HG03039 (cell line): ENCODE results near the gene SYNGAP1.
A peak's percentile ranks its signal among the peaks of the same experiment; 100 is the strongest.

Experiments used
- ATAC-seq: cut with Tn5 transposase; IDR thresholded peaks from one replicate; pipeline ENCODE4 v1.9.1; 2021; ENCODE audit warnings: mild to moderate bottlenecking, moderate library complexity; ENCODE audit not compliant: unreplicated experiment

Gene SYNGAP1

DNA sequence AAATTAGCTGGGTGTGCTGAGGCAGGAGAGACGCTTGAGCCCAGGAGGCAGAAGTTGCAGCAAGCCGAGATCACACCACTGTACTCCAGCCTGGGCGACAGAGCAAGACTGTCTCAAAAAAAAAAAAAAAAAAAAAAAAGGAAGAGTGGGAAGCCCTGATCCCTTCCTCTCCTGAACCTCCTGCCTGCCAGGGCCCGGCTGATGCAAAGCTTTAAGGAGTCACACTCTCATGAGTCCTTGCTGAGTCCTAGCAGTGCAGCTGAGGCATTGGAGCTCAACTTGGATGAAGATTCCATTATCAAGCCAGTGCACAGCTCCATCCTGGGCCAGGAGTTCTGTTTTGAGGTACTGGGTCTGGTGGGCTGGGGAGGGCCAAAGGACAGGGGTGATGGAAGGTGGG, 15.1 kb downstream of the SYNGAP1 start:
- ATAC-seq: no peak

DNA sequence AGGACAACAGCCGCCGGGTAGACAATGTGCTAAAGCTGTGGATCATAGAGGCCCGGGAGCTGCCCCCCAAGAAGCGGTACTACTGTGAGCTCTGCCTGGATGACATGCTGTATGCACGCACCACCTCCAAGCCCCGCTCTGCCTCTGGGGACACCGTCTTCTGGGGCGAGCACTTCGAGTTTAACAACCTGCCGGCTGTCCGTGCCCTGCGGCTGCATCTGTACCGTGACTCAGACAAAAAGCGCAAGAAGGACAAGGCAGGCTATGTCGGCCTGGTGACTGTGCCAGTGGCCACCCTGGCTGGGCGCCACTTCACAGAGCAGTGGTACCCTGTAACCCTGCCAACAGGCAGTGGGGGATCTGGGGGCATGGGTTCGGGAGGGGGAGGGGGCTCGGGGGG, 17.8 kb downstream of the SYNGAP1 start:
- ATAC-seq: no peak

DNA sequence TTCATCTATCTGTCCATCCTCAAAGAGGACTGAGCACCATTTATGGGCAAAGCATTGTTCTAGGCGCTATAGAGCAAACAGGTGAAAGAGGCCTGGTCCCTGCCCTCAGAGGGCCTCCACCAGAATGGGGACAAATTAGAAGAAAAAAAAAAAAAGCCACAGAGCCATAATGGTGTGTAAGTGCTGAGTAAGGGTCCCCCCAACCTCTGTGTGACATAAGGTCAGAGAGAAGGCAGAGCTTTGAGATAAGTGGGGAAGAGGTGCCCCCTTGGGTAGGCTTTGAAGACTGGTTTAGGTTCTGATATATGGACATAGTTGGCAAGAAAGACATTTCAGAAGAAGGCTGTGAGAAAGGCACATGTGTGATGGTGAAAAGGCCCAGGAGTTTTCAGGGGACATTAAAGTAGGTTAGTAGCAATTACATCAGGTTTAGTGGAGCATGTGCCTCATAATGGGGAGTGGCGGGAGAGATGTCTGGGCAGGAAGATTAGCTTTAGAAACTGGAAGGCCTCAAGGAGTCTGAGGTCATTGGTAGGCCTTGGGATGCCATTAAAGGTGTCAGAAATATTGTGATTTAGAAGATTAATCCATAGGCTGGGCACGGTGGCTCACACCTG, 19.2 kb downstream of the SYNGAP1 start:
- no peak for ATAC-seq

DNA sequence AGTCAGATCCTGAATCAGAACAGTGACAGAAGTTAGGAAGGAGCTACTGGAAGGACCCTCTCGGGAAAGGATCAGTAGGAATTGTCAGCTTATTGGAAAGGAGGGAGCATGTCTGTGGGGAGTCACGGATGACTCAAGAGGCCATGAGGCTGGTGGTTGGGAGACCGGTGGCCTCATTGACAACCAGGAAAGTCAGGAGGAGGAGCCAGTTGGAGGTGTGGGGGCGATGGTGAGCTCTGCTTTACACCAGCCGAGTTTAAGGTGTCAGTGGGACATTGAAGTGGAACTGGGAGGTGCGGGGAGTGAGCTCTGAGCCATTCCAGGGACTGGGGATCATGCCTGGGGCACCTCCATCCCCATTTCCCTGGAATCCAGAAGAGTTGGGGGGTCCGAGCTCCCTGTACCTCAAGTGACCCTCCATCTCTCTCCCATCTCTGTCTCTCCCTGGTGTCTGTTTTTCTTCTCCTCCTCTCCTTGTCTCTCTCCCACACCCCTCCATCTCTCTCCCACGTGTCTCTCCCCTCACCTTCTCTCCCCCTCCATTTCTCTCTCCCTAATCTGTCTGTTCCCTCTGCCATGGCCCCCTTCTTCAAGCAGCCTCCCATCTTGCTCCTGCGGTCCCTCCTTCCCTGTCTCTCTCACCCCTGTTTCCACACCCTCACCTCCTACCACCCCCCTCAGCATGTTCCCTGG, 20.2 kb downstream of the SYNGAP1 start:
- no peak for ATAC-seq

DNA sequence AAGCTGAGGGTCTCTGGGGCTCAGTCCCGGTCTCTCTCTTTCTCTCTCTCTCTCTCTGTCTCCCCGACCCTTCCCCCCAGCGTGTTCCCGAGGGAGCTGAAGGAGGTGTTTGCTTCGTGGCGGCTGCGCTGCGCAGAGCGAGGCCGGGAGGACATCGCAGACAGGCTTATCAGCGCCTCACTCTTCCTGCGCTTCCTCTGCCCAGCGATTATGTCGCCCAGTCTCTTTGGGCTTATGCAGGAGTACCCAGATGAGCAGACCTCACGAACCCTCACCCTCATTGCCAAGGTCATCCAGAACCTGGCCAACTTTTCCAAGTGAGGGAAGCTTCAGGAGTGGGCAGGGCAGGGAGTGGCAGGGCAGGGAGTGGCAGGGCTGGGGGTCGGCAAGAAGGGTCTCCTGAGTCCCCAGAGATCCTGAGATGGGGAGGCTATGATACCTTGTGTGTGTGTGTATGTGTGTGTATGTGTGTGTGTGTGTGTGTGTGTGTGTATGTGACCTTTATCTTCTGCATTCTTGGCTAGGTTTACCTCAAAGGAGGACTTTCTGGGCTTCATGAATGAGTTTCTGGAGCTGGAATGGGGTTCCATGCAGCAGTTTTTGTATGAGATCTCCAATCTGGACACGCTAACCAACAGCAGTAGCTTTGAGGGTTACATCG, 20.9 kb downstream of the SYNGAP1 start:
- no peak for ATAC-seq

DNA sequence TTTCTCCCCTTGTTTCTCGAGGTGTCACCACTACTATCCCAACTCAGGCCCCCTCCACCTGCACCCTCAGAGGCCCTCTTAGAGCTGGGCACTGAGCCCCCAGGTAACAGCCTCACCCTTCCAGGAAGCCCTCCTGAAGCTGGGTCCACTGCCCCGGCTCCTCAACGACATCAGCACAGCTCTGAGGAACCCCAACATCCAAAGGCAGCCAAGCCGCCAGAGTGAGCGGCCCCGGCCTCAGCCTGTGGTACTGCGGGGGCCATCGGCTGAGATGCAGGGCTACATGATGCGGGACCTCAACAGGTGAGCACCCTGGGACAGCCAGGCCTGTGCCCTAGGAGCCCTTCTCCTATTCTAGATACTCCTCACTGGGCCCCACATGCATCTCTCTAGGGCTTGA, 21.6 kb downstream of the SYNGAP1 start:
- ATAC-seq: no peak

DNA sequence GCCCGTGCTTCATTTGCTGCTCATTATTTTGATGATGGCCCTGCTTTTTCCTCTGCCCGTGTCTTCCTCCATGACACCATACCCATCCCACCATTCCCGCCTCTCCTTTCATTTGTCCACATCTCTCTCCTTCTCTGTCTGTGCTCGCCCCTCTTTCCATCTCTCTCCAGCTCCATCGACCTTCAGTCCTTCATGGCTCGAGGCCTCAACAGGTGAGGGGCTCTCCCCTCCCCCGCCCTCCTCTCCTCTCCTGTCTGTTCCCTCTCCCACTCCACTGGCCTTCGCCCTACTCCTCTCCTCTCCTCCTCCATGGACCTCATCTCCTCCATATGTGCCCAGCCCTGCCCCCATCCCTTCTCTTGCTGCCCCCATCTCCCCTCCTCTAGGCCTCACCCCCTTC, 22.4 kb downstream of the SYNGAP1 start:
- ATAC-seq: no peak

DNA sequence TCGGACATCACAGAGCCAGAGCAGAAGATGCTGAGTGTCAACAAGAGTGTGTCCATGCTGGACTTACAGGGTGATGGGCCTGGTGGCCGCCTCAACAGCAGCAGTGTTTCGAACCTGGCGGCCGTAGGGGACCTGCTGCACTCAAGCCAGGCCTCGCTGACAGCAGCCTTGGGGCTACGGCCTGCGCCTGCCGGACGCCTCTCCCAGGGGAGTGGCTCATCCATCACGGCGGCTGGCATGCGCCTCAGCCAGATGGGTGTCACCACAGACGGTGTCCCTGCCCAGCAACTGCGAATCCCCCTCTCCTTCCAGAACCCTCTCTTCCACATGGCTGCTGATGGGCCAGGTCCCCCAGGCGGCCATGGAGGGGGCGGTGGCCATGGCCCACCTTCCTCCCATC, 23.2 kb downstream of the SYNGAP1 start:
- no peak for ATAC-seq

DNA sequence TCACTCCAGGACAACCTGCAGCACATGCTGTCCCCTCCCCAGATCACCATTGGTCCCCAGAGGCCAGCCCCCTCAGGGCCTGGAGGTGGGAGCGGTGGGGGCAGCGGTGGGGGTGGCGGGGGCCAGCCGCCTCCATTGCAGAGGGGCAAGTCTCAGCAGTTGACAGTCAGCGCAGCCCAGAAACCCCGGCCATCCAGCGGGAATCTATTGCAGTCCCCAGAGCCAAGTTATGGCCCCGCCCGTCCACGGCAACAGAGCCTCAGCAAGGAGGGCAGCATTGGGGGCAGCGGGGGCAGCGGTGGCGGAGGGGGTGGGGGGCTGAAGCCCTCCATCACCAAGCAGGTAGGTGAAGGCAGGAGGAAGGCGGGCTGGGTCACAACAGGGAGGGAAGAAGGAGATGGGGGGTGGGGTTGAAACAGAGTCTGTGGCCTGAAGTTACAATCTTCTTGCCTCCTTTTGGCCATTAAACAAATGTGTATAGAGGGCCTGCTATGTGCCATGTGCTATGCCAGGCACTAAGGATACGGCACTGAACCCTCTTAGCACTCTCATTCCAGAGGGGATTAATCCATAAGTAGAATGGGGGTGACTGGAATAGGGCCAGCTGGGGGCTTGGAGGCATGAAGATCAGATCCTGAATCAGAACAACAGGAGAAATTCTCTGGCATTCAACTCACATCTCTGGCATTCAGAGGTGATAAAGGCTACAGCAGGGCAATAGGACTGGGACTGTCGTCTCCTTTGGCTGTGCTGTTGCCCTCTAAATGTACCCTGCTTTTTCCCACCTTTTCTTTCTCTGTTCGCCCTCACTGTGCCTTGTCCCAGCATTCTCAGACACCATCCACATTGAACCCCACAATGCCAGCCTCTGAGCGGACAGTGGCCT, 24.0 kb downstream of the SYNGAP1 start:
- ATAC-seq: no peak

DNA sequence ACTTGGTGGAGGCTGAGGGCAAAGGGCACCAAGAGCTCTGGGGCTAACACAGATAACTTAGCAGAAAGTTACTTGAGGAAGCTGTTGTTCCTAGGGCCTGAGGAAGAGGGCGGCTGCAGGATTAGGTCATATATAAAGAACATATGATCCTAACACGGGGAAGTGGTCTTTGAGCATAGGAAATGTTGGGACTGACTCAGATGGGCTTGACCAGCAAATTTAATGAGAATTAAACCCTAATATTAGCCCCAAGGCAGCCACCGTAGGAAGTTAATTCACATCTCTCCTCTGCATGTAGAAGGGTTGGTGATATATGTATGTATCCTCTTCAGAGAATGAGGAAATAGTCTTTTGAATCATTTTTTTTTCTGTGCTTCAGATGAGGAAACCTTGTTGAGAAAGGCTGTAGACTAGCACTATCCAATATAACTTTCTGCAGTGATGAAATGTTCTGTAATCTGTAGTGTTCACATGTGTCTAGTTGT, 25.3 kb downstream of the SYNGAP1 start:
- ATAC-seq: no peak

DNA sequence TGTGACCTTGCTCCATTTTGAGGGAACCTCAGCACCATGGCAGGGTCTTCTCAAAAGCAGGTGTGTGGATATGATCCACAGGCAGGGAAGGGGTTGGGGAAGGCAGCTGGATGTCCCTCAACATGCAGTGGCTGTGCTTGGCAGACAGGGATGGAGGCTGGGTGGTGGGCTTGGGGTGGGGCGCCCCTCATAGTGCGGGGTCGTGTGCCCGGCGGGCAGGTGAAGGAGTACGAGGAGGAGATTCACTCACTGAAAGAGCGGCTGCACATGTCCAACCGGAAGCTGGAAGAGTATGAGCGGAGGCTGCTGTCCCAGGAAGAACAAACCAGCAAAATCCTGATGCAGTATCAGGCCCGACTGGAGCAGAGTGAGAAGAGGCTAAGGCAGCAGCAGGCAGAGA, 26.5 kb downstream of the SYNGAP1 start:
- ATAC-seq: no peak

DNA sequence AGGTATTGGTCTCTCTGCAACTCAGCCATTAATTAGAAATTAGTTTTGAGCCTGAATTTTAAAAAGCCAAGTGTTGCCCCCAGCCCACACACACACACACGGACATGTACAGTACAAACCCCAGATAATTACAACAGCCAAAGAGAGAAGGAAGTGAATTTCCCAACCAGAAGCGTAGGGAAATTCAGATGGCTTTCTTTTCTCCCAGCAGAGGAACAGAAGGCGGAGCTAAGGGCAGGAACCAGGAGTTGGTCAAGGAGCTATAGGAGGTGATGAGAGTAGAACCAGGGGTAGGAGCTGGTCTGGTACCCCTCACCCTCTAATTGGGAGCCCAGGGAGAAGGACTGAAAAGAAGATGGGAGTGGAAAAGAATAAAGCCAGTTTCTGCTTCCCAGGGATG, 30.6 kb downstream of the SYNGAP1 start:
- no peak for ATAC-seq

DNA sequence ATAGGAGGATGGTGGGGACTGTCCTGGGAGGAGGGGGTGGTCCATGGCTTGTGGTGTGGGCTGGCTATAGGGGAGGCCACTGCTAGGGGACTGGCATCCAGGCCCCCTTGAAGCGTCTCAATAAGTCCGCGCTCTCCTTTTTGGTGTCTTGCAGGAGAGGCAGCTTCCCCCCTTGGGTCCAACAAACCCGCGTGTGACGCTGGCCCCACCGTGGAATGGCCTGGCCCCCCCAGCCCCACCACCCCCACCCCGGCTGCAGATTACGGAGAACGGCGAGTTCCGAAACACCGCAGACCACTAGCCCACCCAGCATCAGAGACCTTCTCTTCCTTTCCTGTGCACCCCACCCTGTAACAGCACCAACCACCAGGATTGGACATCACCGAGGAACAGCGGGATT, 31.7 kb downstream of the SYNGAP1 start:
- no peak for ATAC-seq

DNA sequence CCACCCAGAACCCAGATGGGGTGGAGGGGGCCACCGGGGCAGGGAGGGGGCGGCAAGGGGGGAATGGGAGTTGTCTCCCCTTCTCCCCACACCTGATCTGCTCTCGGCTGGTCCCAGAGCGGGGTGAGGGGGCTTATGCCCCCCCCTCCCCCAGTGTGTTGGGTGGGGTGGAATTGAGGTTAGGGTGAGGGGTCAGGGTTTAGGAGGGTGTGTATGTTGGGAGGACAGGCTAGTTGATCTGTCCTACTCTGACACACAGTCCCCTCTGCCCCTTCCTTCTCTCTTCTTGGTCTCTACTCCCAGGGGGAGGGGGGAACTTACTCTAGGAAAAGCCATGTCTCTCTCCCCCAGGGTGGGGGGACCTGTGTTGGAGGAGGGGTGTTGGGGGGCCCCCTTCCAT, 32.6 kb downstream of the SYNGAP1 start:
- ATAC-seq: no peak

DNA sequence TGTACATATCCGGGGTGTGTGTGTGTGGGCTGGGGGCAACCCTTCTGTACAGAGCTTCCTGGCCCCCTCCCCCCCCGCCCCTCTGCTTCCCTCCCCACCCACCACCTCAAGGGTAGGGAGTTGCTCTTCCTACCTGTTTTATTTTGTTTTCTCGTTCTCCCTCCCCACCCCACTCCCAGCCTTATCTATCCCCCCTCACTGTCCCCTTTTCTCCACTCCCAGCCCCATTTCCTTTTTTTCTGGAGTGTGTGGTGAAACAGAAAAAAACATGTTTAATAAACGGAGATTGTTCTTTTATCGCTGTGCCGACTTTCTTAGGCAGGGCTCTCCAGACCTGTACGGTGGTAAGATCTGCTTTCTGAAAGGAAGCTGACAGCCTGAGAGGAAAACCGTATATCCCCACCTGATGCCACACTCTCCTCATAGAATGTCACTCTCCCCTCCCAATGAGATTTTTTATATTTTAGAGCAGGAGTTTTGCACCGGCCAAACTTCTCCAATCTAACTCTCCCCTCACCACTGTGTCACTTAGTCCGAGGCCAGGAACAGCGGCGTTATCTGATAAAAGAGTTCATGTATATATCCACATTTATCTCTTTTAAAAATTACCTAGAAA, 33.6 kb downstream of the SYNGAP1 start:
- no peak for ATAC-seq

DNA sequence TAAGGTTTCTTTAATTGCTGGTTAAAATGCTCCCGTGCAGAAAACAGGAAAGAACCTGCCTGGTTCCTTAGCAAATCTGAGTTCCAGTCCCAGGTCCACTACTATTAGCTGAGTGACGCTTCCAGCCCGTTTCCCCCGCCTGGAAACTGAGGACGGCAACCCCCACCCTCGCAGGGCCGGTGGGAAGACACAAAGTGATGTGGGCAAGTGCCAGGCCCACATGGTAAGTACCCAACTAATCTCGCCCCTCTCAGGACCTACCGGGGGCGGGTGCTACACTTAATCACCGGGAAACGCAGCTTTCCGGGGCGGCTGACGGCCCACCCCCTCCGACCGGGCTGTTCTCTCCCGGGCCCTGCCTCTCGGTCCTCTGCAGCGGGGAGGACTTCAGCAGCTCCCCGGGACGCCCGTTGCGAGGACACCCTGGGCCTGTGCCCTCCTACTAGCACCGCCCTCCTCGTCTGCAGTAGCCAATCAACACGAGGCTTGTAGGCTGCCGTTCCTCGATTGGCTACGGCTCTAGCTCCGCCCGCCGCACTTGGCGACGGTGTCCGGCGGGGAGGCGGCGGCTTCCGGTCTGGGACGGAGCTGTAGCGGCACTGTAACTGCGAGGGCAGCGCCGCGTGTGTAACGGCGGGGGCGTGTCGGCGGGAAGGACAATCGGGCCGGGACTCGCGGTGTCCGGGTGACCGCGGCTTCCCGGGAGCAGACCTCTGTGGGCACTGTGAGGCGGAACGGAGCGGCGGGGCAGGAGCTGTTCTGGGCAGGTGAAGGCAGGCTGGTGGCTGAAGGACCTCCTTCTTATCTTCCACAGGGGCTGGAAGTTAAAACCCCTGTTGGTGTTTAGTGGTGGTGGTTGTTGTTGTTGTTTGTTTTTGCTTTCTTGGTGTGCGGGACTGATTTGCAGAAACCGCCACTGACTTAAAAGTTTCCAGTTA, 34.4 kb downstream of the SYNGAP1 start, which contains the start of gene ZBTB9:
ZBTB9 (plus strand) TSS at position 568 of the 938 bp plus-strand sequence. CDS start 525 bp downstream, outside the sequence.
- peak; percentile 98 for ATAC-seq

DNA sequence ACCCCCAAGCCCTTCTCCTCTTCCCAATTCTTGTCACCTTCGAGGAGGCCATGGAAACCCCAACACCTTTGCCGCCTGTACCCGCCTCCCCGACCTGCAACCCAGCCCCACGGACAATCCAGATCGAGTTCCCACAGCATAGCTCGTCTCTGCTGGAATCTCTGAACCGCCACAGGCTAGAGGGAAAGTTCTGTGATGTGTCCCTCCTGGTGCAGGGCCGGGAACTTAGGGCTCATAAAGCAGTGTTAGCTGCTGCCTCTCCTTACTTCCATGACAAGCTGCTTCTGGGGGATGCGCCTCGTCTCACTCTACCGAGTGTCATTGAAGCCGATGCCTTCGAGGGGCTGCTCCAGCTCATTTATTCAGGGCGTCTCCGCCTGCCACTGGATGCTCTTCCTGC, 35.2 kb downstream of the SYNGAP1 start:
- ATAC-seq: no peak

DNA sequence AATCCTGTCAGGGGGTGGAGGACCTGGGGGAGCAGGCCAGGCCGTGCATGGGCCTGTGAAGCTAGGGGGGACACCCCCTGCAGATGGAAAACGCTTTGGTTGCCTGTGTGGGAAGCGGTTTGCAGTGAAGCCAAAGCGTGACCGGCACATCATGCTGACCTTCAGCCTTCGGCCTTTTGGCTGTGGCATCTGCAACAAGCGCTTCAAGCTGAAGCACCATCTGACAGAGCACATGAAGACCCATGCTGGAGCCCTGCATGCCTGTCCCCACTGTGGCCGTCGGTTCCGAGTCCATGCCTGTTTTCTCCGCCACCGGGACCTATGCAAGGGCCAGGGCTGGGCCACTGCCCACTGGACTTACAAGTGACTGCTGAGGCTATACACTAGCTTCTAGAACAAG, 36.3 kb downstream of the SYNGAP1 start:
- ATAC-seq: no peak

DNA sequence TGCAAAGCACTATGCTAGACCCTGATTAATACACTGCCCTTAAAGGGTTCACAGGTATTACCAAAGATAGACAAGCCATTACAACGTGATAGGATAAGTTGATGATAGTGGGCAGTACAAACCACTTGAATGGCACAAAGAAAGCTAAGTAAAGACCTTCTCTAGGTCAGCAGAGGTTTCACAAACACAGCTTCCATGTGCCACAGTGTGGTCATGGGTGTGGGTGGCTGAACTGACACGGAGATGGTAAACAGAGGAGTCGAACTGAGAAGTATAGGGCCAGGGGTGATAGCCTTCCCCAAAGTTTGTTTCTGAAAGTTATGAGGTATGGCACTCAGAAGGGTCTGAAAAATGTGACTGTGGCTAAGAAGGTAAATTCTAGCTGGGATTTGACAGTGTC, 38.8 kb downstream of the SYNGAP1 start:
- ATAC-seq: no peak

DNA sequence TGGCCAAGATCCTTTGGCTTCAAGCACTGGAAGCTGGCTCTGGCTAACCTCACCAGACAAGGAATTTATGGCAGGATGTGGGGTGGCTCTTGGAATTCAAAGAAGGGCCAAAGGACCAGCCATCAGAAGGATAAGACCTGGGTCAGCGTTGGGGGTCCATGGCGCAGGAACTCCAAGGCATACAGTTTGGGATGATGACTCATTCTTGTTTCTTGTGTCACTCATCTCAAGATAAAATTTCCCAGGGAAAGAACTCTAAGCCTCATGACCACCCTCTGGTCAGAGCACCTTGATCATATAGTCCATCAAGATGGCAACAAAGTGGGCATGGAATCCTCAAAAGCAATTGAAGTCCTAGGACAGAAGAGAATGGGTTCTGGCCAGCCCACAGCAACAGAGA, 39.4 kb downstream of the SYNGAP1 start:
- ATAC-seq: no peak
